Muscle layer of duodenum (tissue), 2 donors: ENCODE results near the gene ABCC4.
"Not testable (repeated sequence)": the region's sequence is repeated elsewhere in the genome, so short reads cannot be mapped to it uniquely, and the experiment has no call there.

Experiments
- H3K27ac ChIP-seq: one replicate; pipeline ENCODE4 v1.7.0; 2013; ENCODE audit warnings: mild to moderate bottlenecking, low read length
- H3K27me3 ChIP-seq: one replicate; pipeline ENCODE4 v1.7.0; 2013; ENCODE audit warnings: low read depth, mild to moderate bottlenecking, control low read depth, low read length
- H3K36me3 ChIP-seq, 2 donors: one replicate each; pipeline ENCODE4 v1.7.0; 2013; ENCODE audit warnings: low read length in 2 of 2, control low read depth in 1 of 2, mild to moderate bottlenecking in 1 of 2; ENCODE audit not compliant: insufficient read depth in 2 of 2, control insufficient read depth in 1 of 2
- H3K4me1 ChIP-seq, 2 donors: one replicate each; pipeline ENCODE4 v1.7.0; 2013; ENCODE audit warnings: low read length in 2 of 2, mild to moderate bottlenecking in 2 of 2, control low read depth in 1 of 2, moderate library complexity in 1 of 2; ENCODE audit not compliant: insufficient read depth in 2 of 2, control insufficient read depth in 1 of 2
- H3K4me3 ChIP-seq, 2 donors: one replicate each; pipeline ENCODE4 v1.7.0; 2013; ENCODE audit warnings: low read length in 2 of 2, low read depth in 1 of 2, mild to moderate bottlenecking in 1 of 2
- H3K9me3 ChIP-seq, 2 donors: one replicate each; pipeline ENCODE4 v1.7.0; 2013; ENCODE audit warnings: low read length in 2 of 2, control low read depth in 1 of 2, mild to moderate bottlenecking in 1 of 2; ENCODE audit not compliant: control insufficient read depth in 1 of 2
- donor health status: healthy.

ABCC4 gene

GRCh38 chr13:95272076-95272475, 29.2 kb downstream of the ABCC4 start:
- not testable (repeated sequence) for H3K27me3 ChIP-seq, H3K4me3 ChIP-seq, H3K36me3 ChIP-seq, H3K9me3 ChIP-seq
- Histone ChIP-seq H3K4me1 (peaks cover 12 to 40% of the 10 kb centered on the region in 2 donors), H3K27ac (peak overlapping the region; percentile 35)

DNA sequence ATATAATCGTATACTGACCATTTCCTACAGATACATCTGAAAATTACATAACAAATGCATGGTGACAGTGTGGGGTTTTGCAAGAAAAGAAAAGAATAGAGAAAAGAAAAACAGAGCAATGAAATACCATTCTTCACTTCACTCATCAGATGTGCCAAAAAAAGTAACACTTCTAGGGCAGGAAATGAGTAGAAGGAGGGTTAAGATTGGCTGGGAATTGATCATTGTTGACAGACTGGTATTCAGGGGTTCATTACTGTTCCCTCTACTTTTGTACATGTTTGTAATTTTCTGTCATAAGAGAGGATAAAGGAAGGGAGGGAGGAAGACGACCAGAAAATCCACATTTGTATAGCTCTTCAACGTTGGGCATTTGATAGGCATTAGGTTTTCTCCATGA, 31.5 kb downstream of the ABCC4 start:
- Histone ChIP-seq H3K4me3 (no peak overlapping the region), H3K9me3 (no peaks in the 10 kb centered on the region), H3K27ac (peak overlapping the region; percentile 27), H3K36me3 (no peaks in the 10 kb centered on the region), H3K4me1 (peaks cover 6 to 29% of the 10 kb centered on the region in 2 donors), H3K27me3 (no peaks in the 10 kb centered on the region)

DNA sequence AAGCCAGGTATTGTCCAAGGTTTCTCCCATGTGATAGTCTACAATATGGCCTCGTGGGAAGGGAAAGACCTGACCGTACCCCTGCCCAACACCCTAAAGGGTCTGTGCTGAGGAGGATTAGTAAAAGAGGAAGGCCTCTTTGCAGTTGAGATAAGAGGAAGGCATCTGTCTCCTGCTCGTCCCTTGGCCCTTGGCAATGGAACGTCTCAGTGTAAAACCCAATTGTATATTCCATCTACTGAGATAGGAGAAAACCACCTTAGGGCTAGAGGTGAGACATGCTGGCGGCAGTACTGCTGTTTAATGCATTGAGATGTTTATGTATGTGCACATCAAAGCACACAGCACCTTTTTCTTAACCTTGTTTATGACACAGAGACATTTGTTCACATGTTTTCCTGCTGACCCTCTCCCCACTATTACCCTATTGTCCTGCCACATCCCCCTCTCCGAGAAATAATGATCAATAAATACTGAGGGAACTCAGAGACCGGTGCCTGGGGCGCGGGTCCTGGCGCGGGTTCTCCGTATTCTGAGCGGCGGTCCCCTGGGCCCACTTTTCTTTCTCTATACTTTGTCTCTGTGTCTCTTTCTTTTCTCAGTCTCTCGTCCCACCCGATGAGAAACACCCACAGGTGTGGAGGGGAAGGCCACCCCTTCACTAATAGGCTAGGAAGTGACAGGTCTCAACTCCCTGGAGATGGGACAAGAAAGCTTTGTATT, 32.7 kb downstream of the ABCC4 start:
- not testable (repeated sequence) for H3K36me3 ChIP-seq, H3K9me3 ChIP-seq, H3K27me3 ChIP-seq, H3K27ac ChIP-seq, H3K4me3 ChIP-seq
- H3K4me1 ChIP-seq: peaks cover 0 to 22% of the 10 kb centered on the region in 2 donors

DNA sequence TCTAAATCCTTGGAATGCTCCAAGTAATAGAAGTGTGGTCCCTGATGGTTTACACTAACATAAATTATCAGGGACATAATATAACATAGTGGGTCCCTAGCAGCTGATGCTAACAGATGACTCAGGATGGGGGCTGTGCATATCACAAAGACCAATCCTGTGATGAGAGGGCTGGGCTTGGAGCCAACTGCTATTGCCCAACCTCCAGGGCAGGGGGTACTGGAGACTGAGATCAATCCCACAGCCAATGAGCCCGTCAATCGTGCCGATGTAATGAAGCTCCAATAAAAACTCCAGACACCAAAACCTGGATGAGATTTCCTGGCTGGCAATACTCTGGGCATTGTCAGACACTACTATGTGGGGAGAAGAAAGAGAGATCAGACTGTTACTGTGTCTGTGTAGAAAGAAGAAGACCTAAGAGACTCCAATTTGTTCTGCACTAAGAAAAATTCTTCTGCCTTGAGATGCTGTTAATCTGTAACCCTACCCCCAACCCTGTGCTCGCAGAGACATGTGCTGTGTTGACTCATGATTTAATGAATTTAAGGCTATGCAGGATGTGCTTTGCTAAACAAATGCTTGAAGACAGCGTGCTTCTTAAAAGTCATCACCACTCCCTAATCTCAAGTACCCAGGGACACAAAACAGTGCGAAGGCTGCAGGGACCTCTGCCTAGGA, 33.4 kb downstream of the ABCC4 start:
- Histone ChIP-seq H3K27me3 (no peaks in the 10 kb centered on the region), H3K4me1 (peaks cover 0 to 18% of the 10 kb centered on the region in 2 donors), H3K9me3 (no peaks in the 10 kb centered on the region), H3K27ac (peak overlapping the region; percentile 57), H3K36me3 (no peaks in the 10 kb centered on the region), H3K4me3 (no peak overlapping the region)

GRCh38 chr13:95264225-95264624, 37.0 kb downstream of the ABCC4 start:
- H3K4me3 ChIP-seq: no peak overlapping the region

DNA sequence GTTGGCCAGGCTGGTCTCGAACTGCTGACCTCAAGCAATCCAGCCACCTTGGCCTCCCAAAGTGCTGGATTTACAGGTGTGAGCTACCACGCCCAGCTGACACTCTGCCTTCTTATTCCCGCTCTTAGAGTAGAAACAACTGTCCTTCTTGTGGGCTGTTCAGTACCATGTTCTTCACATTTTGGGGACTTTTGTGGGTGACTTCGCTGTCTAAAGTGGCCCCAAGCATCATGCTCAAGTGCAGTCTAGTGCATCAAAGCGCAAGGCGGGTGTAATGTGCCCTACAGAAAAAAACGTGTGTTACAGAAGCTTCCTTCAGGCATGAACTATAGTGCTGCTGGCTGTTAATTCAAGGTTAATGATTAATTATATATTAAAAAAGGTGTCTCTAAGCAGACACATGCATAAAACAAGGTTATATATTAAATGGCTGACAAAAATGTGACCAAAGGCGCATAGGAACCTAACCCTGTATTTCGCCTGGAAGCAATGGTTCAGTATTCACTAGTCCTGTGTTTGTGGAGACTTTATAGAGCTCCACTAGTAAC, 38.3 kb downstream of the ABCC4 start:
- H3K4me3 ChIP-seq: no peak overlapping the region
- no peaks in the 10 kb centered on the region for H3K36me3 ChIP-seq
- no peak overlapping the region for H3K27ac ChIP-seq
- peaks cover 0 to 1% of the 10 kb centered on the region in 2 donors for H3K4me1 ChIP-seq
- no peaks in the 10 kb centered on the region for H3K9me3 ChIP-seq
- H3K27me3 ChIP-seq: no peaks in the 10 kb centered on the region

More at GRCh38 chr13:95264225-95264624, 37.0 kb downstream of the ABCC4 start:
- H3K27me3 ChIP-seq: no peaks in the 10 kb centered on the region
- H3K27ac ChIP-seq: no peak overlapping the region
- no peaks in the 10 kb centered on the region for H3K36me3 ChIP-seq
- peaks cover 0 to 13% of the 10 kb centered on the region in 2 donors for H3K4me1 ChIP-seq
- H3K9me3 ChIP-seq: no peaks in the 10 kb centered on the region

- H3K27ac ChIP-seq: no peak overlapping the region
- no peaks in the 10 kb centered on the region for H3K27me3 ChIP-seq
- no peaks in the 10 kb centered on the region for H3K9me3 ChIP-seq
- no peaks in the 10 kb centered on the region for H3K4me1 ChIP-seq
- no peak overlapping the region for H3K4me3 ChIP-seq
- no peaks in the 10 kb centered on the region for H3K36me3 ChIP-seq
Measured at GRCh38 chr13:95261956-95262355, 39.3 kb downstream of the ABCC4 start.

DNA sequence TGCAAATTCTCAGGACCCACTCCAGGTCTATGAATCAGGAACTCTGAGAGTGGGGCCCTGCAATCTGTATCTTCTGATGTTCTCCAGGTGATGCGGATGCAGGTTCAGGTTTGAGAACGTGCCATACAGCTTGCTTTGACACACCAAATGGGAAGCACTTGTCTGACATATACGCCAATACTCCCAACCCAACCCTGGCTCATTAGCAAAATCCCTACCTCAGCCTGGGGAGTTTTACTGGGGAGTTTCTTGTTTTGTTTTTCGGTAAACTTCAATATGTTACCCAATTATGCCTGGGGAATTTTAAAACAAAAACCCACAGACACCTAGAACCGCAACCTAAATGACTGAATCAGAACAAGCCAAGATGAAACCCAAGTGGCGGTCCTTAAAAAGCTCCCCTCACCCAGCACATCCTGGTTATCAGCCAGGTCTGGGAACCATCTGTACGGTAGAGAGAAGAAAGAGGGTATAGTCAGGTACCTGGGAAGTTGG, 41.2 kb downstream of the ABCC4 start:
- H3K4me1 ChIP-seq: peaks cover 0 to 4% of the 10 kb centered on the region in 2 donors
- no peaks in the 10 kb centered on the region for H3K36me3 ChIP-seq
- H3K4me3 ChIP-seq: no peak overlapping the region
- no peaks in the 10 kb centered on the region for H3K27me3 ChIP-seq
- no peaks in the 10 kb centered on the region for H3K9me3 ChIP-seq
- H3K27ac ChIP-seq: no peak overlapping the region

DNA sequence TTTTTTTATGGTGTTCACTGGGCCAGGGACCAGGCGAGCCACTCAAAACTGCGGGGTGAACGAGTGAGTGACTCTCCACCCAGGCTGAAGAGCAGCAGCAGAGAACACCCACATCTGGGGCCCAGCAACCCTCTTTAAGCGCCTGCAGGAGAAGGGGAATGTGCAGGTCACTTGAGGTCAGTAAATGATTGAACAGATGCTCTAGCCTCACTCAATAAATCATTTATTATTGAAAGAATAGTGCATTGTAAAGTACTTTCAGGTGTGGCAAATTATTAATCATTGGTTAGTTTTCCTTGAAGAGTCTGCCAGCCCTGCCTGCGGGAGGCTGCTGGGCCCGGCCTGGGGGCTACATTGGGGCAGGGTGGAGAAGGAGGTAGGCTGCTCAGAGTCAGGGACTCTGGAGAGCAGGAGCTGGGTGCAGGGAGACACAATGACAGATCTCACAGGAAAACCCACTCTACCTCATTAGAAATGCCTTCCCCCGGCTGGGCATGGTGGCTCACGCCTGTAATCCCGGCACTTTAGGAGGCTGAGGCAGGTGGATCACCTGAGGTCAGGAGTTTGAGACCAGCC, 42.5 kb downstream of the ABCC4 start:
- no peaks in the 10 kb centered on the region for H3K36me3 ChIP-seq
- H3K27me3 ChIP-seq: no peaks in the 10 kb centered on the region
- H3K9me3 ChIP-seq: no peaks in the 10 kb centered on the region
- H3K4me1 ChIP-seq: peaks cover 0 to 4% of the 10 kb centered on the region in 2 donors
- H3K27ac ChIP-seq: no peak overlapping the region
- no peak overlapping the region for H3K4me3 ChIP-seq

DNA sequence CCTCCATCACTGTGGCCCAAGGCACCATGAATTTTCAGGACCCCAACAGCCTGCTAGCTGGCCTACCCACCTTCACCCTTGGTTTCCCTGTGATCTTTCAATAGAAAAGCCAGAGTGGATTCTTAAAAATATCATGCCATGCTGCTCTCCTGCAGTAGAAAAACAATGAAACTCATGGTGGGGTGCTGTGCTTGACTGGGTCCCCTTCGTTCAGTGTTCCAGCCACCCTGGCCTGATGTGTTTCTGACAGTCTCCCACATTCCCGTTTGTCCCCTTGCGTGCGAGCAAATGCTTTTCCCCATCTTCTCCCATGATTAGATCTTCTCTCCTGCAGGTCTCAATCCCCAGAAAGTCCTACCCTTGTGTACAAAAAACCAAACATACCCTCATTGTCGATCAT, 43.2 kb downstream of the ABCC4 start:
- H3K27me3 ChIP-seq: no peaks in the 10 kb centered on the region
- H3K4me1 ChIP-seq: peaks cover 0 to 4% of the 10 kb centered on the region in 2 donors
- no peaks in the 10 kb centered on the region for H3K36me3 ChIP-seq
- H3K27ac ChIP-seq: no peak overlapping the region
- no peak overlapping the region for H3K4me3 ChIP-seq
- no peaks in the 10 kb centered on the region for H3K9me3 ChIP-seq

DNA sequence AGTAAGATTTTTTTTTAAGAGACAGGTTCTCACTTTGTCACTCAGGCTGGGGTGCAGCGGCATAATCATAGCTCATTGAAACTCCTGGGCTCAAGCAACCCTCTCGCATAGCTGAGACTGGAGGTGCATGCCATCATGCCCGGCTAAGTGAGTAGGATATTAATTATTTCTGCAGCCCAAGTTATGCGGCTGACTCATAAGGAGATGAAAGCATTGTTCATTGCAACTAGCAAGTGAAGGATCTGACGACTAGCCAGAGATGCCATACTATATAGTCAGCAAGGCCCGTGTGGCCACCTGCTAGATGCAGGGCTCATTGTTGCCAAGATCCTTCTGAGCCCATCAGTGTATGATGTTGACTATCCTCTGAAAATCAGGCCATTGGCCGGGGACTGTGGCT, 45.2 kb downstream of the ABCC4 start:
- Histone ChIP-seq H3K27ac (no peak overlapping the region), H3K27me3 (no peaks in the 10 kb centered on the region), H3K4me3 (no peak overlapping the region), H3K36me3 (no peaks in the 10 kb centered on the region), H3K4me1 (peaks cover 0 to 4% of the 10 kb centered on the region in 2 donors), H3K9me3 (no peaks in the 10 kb centered on the region)
